Measurements from ENCODE around the gene ATP8B3. TPM values are rescaled to one million over a fixed set of nuclear protein-coding genes. Genes with fewer than 3 reads are reported as not detected.
A peak's percentile ranks its signal among the peaks of the same experiment; 100 is the strongest.

The ATP8B3 gene
- total and polyA plus RNA-seq, 10 of the 15 experiments (the other 5 are each of a cell fraction or from before 2014, with no cell fraction given): 0.13 to 1.7 (median 0.52) TPM

- TF ChIP-seq E2F8 (IDR thresholded peaks at IDR 0.05; ENCODE audit: low read depth, partially characterized antibody): no peak
- no peak for TF ChIP-seq TAF1 (IDR thresholded peaks at IDR 0.05; ENCODE audit: borderline replicate concordance, low read depth, low read length)
- no peak for TF ChIP-seq MXI1 (IDR thresholded peaks at IDR 0.05; ENCODE audit: low read depth, low read length)
- no peak for TF ChIP-seq RAD51 (IDR thresholded peaks at IDR 0.05)
- 0 out of 2 replicates have a peak, but pooled peaks have one; percentile 28 for TF ChIP-seq CREM (IDR thresholded peaks at IDR 0.05; ENCODE audit: low read depth)
- TF ChIP-seq HDGF (IDR thresholded peaks at IDR 0.05): peak; percentile 99
- TF ChIP-seq POLR2A (IDR thresholded peaks at IDR 0.05; ENCODE audit: low read depth, low read length): peak; percentile 68
- peak; percentile 70 to 78 (median 74) for TF ChIP-seq CTCF (IDR thresholded peaks at IDR 0.05 in 2 of 3, conservative IDR thresholded peaks at IDR 0.05 in 1 of 3; ENCODE audit: control insufficient read depth in 2 of 3, extremely low read depth in 1 of 3, insufficient read depth in 1 of 3, low read depth in 3 of 3, low read length in 3 of 3)
- peak; percentile 71 for TF ChIP-seq RAD21 (IDR thresholded peaks at IDR 0.05; ENCODE audit: insufficient read depth, low read depth, low read length)
- TF ChIP-seq, protein P1, sequence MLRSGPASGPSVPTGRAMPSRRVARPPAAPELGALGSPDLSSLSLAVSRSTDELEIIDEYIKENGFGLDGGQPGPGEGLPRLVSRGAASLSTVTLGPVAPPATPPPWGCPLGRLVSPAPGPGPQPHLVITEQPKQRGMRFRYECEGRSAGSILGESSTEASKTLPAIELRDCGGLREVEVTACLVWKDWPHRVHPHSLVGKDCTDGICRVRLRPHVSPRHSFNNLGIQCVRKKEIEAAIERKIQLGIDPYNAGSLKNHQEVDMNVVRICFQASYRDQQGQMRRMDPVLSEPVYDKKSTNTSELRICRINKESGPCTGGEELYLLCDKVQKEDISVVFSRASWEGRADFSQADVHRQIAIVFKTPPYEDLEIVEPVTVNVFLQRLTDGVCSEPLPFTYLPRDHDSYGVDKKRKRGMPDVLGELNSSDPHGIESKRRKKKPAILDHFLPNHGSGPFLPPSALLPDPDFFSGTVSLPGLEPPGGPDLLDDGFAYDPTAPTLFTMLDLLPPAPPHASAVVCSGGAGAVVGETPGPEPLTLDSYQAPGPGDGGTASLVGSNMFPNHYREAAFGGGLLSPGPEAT (IDR thresholded peaks at IDR 0.05; ENCODE audit: low read depth): 0 out of 2 replicates have a peak, but pooled peaks have one; percentile 11
- 0 out of 2 replicates have a peak, but pooled peaks have one; percentile 3 for TF ChIP-seq NRF1 (conservative IDR thresholded peaks at IDR 0.05; ENCODE audit: low read depth, low read length)
- peak in 1 of 2 experiments; percentile 10; a peak in 1 of 4 replicates for TF ChIP-seq BHLHE40 (IDR thresholded peaks at IDR 0.05; ENCODE audit: borderline replicate concordance in 1 of 2, low read depth in 2 of 2, low read length in 1 of 2)
Observed at GRCh38 chr19:1812426-1813191, 533 bp upstream of the ATP8B3 start (continued).

All from GM12878 (cell line).